Measurements from ENCODE around the gene TENM4.
"Not testable (repeated sequence)": the region's sequence is repeated elsewhere in the genome, so short reads cannot be mapped to it uniquely, and the experiment has no call there.

TENM4 gene

GRCh38 chr11:78612721-78613377, 828.0 kb downstream of the TENM4 start:
- no peak overlapping the region for H3K4me3 ChIP-seq (ENCODE audit: low read depth, low read length)
- H3K36me3 ChIP-seq (replicated peaks): no peaks in the 10 kb centered on the region
- no peaks in the 10 kb centered on the region for H3K27me3 ChIP-seq (replicated peaks)
- in situ Hi-C loops (cut with HindIII; ENCODE audit: low pct_ligation_motif_present, low sequenced_read_pairs): no loop called here
- no peak for TF ChIP-seq CTCF (IDR thresholded peaks at IDR 0.05; ENCODE audit: low read depth, low read length, missing control alignments)
- H3K27ac ChIP-seq: no peak overlapping the region
- DNase-seq: no peak

- H3K4me3 ChIP-seq (ENCODE audit: low read depth, low read length); H3K27ac ChIP-seq; H3K36me3 ChIP-seq (replicated peaks); H3K27me3 ChIP-seq (replicated peaks); in situ Hi-C loops (cut with HindIII; ENCODE audit: low pct_ligation_motif_present, low sequenced_read_pairs); DNase-seq: not testable (repeated sequence)
These were observed 831.5 kb downstream of the TENM4 start for GRCh38 chr11:78609321-78609720.

- no peak overlapping the region for H3K27ac ChIP-seq
- no peaks in the 10 kb centered on the region for H3K27me3 ChIP-seq (replicated peaks)
- DNase-seq: no peak
- in situ Hi-C loops (cut with HindIII; ENCODE audit: low pct_ligation_motif_present, low sequenced_read_pairs): no loop called here
- no peak overlapping the region for H3K4me3 ChIP-seq (ENCODE audit: low read depth, low read length)
- H3K36me3 ChIP-seq (replicated peaks): no peaks in the 10 kb centered on the region
- TF ChIP-seq CTCF (IDR thresholded peaks at IDR 0.05; ENCODE audit: low read depth, low read length, missing control alignments): no peak
These were observed 833.1 kb downstream of the TENM4 start for GRCh38 chr11:78607696-78608095.

- Histone ChIP-seq H3K27me3 (replicated peaks) (no peaks in the 10 kb centered on the region), H3K36me3 (replicated peaks) (no peaks in the 10 kb centered on the region), H3K27ac (no peak overlapping the region), H3K4me3 (ENCODE audit: low read depth, low read length) (no peak overlapping the region)
- in situ Hi-C loops (cut with HindIII; ENCODE audit: low pct_ligation_motif_present, low sequenced_read_pairs): no loop called here
- TF ChIP-seq CTCF (IDR thresholded peaks at IDR 0.05; ENCODE audit: low read depth, low read length, missing control alignments): no peak
- no peak for DNase-seq
These were observed 834.2 kb downstream of the TENM4 start for GRCh38 chr11:78606667-78607066.

GRCh38 chr11:78605296-78605695, 835.5 kb downstream of the TENM4 start:
- DNase-seq: no peak
- Histone ChIP-seq H3K36me3 (replicated peaks) (no peaks in the 10 kb centered on the region), H3K27me3 (replicated peaks) (no peaks in the 10 kb centered on the region), H3K4me3 (ENCODE audit: low read depth, low read length) (no peak overlapping the region), H3K27ac (no peak overlapping the region)
- in situ Hi-C loops (cut with HindIII; ENCODE audit: low pct_ligation_motif_present, low sequenced_read_pairs): no loop called here
- no peak for TF ChIP-seq CTCF (IDR thresholded peaks at IDR 0.05; ENCODE audit: low read depth, low read length, missing control alignments)

GRCh38 chr11:78603792-78604191, 837.0 kb downstream of the TENM4 start:
- TF ChIP-seq CTCF (IDR thresholded peaks at IDR 0.05; ENCODE audit: low read depth, low read length, missing control alignments): no peak
- in situ Hi-C loops (cut with HindIII; ENCODE audit: low pct_ligation_motif_present, low sequenced_read_pairs): no loop called here
- Histone ChIP-seq H3K27me3 (replicated peaks) (no peaks in the 10 kb centered on the region), H3K27ac (no peak overlapping the region), H3K36me3 (replicated peaks) (no peaks in the 10 kb centered on the region), H3K4me3 (ENCODE audit: low read depth, low read length) (no peak overlapping the region)
- no peak for DNase-seq

Data from brain microvascular endothelial cell (primary cell).